Sigmoid colon (tissue), 3 donors: ENCODE measurements around the gene PLEKHA8.

Experiments used
- POLR2A ChIP-seq, 2 donors: fragments of 450-650 bp; IDR thresholded peaks; one replicate each; pipeline ENCODE4 v1.6.1; 2016; ENCODE audit warnings: antibody characterized with exemption in 2 of 2, mild to moderate bottlenecking in 2 of 2, moderate library complexity in 2 of 2
- TF ChIP-seq, protein P1 (sequence below), 4 experiments: fragments of 450-650 bp in 3 of 4; fragments of 200-600 bp in 1 of 4; IDR thresholded peaks; one replicate each; pipeline ENCODE4 v1.5.1; 2016 to 2019; ENCODE audit warnings: antibody characterized with exemption in 4 of 4, mild to moderate bottlenecking in 3 of 4, moderate library complexity in 2 of 4

DNA sequence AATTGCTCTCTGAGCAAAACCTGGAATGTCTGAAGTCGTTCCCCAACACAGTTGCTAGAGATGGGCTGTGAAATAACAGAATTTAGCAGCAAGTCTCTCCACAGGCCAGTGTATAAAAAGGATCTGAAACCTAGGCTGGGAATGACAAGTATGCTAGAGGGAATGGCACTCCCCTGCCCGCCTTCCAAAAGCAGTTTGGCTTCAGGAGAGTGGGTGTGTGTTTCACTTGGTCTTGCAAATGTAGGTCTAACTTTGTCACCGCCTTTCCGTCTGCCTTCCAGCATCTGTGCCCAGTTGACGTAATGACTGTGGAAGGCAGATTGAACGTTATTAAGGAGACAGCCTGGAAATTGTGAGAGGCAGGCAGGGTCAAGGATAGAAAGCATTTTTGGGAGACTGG, 88.6 kb downstream of the PLEKHA8 start:
- TF ChIP-seq POLR2A (IDR thresholded peaks at IDR 0.05) = no peak
- TF ChIP-seq, protein P1, sequence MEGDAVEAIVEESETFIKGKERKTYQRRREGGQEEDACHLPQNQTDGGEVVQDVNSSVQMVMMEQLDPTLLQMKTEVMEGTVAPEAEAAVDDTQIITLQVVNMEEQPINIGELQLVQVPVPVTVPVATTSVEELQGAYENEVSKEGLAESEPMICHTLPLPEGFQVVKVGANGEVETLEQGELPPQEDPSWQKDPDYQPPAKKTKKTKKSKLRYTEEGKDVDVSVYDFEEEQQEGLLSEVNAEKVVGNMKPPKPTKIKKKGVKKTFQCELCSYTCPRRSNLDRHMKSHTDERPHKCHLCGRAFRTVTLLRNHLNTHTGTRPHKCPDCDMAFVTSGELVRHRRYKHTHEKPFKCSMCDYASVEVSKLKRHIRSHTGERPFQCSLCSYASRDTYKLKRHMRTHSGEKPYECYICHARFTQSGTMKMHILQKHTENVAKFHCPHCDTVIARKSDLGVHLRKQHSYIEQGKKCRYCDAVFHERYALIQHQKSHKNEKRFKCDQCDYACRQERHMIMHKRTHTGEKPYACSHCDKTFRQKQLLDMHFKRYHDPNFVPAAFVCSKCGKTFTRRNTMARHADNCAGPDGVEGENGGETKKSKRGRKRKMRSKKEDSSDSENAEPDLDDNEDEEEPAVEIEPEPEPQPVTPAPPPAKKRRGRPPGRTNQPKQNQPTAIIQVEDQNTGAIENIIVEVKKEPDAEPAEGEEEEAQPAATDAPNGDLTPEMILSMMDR (IDR thresholded peaks at IDR 0.05) = no peak
